GM19324 (cell line): ENCODE measurements around the gene LDLRAD3.
"Not testable (repeated sequence)": the region's sequence is repeated elsewhere in the genome, so short reads cannot be mapped to it uniquely, and the experiment has no call there.

Experiments
- ATAC-seq: cut with Tn5 transposase; IDR thresholded peaks from one replicate; pipeline ENCODE4 v1.9.1; 2021; ENCODE audit warnings: mild to moderate bottlenecking, moderate library complexity; ENCODE audit not compliant: unreplicated experiment, low FRiP score

The LDLRAD3 gene

DNA sequence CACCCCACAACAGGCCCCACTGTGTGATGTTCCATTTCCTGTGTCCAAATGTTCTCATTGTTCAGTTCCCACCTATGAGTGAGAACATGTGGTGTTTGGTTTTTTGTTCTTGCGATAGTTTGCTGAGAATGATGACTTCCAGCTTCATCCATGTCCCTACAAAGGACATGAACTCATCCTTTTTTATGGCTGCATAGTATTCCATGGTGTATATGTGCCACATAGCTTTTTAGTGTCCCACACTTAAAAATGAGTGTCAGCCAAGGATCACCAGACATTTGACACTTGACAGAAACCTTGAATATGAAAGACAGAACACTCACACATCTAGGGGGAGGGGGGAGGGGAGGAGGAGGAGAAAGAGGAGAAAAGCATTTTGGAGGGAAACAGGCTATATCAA is 245.9 kb downstream of the LDLRAD3 start:
- not testable (repeated sequence) for ATAC-seq

- no peak for ATAC-seq
Measured at GRCh38 chr11:36191941-36192340, 248.1 kb downstream of the LDLRAD3 start.

DNA sequence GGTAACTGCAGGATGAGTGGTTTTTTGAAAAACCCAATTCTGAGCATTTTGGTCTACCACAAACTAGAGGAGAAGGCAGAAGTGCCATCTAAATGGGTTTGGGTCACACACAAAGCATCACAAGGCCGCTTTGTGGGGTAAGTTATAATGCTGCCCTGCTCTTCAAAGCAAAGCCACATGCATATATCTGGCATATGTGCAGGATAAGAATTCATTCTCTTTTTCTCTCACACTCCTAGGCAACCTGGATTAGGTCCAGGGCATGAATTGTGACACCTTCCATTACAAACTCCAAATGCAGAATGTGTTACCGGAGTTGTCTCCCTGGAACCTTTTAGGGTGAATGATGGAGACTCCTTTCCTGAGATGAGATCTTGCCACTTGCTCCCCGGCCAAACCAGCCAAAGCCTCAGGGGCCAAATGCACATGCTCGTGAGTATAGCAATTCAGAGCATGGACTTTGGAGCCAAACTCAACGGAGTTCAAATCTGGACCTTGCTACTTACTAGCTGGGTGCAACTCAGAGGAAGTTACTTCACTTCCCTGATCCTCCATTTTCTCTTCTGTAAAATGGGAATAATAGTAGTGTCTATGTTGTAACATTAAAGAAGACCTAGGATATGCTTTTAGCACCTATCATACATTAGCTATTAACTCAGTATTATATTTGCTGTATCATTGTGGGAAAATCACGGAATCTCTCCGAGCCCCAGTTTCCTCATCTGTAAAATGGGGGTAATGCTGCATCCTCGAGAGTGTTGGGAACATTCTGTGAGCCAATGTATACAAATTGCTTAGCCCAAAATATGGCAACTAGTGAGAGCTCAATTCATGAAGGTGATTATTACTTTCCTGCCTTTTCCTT is 248.8 kb downstream of the LDLRAD3 start:
- ATAC-seq: no peak

DNA sequence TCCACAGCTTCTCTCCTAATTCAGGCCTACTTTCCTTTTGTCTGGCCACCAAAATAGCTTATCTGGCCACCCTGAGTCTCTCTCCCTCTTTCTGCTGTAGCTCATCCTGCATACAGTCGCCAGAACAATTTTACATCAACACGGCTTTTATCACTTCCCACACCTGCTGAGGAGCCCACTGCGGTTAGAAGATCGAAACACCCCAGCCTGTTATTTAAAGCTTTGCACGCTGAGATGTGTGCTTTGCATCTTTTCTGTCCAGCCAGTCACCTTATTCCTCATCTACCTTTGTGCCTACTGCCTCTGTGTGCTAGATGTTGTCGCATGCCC is 249.4 kb downstream of the LDLRAD3 start:
- no peak for ATAC-seq

DNA sequence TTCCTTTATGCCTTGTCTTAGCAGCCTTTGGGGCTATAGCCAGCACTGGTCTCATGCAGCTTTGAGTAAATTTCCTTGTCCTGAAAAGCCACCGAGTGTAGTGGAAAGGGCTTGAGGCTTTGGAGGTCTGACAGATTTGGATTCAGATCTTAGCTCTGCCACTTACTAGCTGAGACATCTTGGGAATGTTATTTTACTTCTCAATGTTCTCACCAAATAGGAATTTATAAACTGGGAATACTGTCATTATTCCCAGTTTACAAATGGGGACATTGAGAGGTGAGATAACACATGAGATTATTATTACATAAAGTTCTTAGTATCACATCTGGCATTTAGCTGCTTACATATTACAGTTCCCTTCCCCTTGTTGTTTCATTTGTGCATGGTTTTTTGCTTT is 249.9 kb downstream of the LDLRAD3 start:
- ATAC-seq: no peak

- ATAC-seq: no peak
Measured at GRCh38 chr11:36195496-36196354, 251.9 kb downstream of the LDLRAD3 start.

GRCh38 chr11:36196411-36196998 is 252.6 kb downstream of the LDLRAD3 start:
- ATAC-seq: no peak

DNA sequence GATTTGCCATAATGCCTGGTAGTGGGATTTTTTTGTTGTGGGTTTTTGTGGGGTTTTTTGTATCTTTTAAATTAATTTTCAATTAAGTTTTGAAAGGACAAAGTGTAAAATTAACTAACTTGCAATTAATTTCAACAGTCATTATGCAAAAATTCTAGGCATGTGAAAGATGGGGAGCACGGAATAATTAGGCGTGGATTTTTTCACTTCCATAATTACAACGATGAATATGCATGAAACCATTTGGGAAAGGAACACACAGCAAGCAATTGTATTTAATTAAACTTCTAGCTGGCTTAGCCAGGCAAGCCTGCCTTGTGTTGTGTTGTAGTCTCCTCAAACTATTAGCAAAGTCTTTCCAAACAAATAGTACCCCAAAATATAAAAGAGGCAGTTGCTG is 257.5 kb downstream of the LDLRAD3 start:
- ATAC-seq: no peak

GRCh38 chr11:36205536-36205935 is 261.7 kb downstream of the LDLRAD3 start:
- no peak for ATAC-seq

GRCh38 chr11:36210529-36210928 is 266.7 kb downstream of the LDLRAD3 start:
- no peak for ATAC-seq

DNA sequence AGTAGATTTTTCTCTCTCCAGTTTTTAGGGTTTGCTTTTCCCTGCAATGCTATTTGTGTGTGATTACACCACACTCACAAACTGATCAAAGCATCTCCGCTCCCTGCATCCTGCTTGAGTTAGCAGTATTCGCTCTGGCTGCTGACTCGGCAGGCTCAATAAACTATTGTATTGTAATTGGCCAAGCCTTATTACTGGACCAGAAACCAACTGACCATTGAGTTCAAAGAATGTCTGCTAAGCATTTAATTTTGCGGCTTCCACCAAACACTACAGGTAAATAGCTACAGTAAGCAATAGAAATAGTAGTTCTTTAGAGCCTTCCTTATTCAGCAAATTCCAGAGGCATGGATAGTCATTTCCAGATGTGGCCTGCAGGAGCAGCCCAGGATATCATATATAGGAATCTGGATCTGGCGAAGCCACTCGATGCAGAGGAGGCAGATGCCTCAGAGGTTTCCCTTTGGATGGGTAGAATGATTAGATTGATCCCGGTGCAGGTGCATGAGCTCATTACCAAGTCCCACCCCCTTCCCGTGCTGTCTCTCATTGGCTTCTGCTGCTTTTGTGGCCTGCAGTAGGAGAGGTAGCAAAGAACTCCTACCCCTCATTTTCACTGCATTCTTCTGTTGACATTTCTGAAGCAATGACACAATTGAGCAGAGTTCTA is 268.0 kb downstream of the LDLRAD3 start:
- no peak for ATAC-seq

- ATAC-seq: no peak
Measured at GRCh38 chr11:36212564-36213392, 268.9 kb downstream of the LDLRAD3 start.

GRCh38 chr11:36213393-36213840 is 269.6 kb downstream of the LDLRAD3 start:
- no peak for ATAC-seq

DNA sequence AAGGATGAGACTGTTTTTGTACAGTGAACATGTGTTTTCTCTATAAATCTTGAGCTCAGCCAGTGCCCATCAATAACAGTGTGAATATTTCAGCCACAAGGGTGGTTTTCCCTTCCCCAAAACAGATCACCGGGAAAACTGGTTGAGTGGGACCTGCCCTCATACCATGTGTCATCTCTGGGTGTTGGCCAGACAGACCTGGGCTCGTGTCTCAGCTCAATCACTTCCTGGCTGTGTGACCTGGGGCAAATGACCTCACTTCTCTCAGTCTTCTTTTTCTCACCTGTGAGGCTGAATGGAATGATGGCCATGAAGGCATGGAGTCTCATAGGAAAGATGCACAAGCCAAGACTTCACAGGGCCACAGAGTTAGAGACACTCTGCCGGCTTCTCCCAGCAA is 270.6 kb downstream of the LDLRAD3 start:
- no peak for ATAC-seq

DNA sequence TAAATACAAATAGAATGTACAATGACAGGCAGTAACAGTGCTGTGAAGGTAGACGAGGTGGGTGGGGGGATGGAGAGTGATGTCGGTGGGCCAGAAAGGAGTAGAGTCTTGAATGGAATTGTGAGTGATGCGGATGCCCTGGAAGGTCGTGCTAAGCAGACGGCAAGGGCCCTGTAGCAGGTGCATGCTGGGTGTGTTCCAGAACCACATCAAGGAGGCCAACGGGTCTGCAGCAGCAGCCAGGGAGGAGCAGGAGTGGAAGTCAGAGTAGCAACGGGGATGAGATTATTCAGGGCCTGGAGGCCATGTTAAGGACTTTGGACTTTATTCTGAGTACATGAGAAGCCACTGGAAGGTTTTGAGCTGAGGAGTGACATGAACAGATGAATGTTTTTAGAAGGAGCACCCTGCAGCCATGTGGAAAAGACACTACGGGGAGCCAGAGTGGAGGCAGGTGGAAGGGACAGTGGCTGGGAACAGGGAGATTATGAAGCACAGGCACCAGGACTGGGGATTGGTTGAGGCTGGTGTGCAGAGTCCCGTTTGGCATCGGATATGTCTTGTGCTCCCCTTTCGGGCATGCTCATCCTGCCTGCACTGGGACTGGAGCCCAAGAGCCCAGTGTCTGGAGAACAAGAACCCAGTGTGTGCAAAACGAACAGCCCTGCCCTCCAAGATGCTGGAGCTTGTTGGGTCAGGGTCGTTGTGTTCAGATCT is 271.3 kb downstream of the LDLRAD3 start:
- ATAC-seq: no peak

DNA sequence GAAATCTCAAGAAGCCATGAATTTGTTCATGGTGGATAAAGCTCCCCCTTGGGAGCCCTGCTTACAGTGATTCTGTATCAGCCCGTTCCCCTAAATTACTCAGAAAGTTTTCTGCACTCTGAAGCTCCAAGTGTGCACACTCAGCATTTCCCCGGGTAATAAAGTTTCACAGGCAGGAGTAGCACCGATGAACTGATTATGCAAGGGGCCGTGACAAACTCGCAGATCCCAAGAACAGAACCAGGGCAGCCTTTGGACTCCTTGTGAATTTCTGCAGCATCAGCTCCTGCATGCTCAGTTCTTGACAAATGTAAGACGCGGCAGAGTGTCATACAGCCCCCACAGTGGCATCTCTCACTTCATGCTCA is 271.8 kb downstream of the LDLRAD3 start:
- ATAC-seq: no peak

DNA sequence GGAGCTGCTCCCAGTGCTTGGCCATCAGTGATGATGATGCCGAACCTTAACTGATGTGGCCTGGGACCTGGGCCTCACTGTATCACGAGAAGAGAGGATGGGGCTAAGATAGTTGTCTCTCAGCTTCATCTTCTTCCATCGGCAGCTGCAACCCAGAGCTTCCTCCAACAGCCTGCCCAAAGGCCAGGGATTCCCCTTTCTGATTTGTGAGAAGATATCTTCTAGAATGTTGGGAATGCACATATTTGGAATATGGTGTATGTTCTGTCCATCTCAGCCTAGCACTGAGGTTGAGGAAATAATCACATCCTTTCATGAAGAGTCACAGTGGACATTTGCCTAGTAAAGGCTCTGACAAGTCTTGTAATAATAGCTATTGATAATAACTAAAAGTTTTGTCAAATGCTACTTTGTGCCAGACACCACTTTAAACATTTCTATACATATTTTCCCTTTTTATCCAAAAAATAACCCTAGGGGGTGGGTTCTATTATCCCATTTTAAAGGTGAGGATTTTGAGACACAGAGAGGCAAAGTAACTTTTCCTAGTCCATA is 272.3 kb downstream of the LDLRAD3 start:
- ATAC-seq: no peak

GRCh38 chr11:36218283-36218921 is 274.5 kb downstream of the LDLRAD3 start:
- ATAC-seq: no peak

DNA sequence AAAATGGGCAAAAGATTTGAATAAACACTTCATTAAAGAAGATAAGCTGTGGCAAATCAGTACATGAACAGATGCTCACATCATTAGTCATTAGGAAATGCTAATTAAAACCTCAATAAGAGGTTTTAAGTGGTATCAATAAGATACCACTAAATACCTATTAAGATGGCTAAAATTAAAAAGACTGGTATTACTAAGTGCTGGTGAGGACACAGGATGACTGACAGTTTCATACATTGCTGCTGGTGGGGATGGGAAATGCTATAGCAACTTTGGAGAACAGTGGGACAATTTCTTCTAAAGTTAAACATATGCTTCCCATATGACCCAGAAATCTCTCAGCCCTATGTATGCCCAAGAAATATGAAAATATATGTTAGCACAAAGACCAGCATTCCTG is 276.1 kb downstream of the LDLRAD3 start:
- no peak for ATAC-seq
